Measurements from ENCODE around the gene DTWD2.
"Not testable (repeated sequence)": the region's sequence is repeated elsewhere in the genome, so short reads cannot be mapped to it uniquely, and the experiment has no call there.

Gene DTWD2

GRCh38 chr5:118956727-118957126, 31.6 kb downstream of the DTWD2 start:
- FAIRE-seq, result no peak
- no peak for DNase-seq (ENCODE audit: extremely low spot score, insufficient read length, low read depth)

GRCh38 chr5:118953652-118954005, 34.7 kb downstream of the DTWD2 start:
- DNase-seq (ENCODE audit: extremely low spot score, insufficient read length, low read depth), result no peak
- FAIRE-seq, result no peak

- DNase-seq (ENCODE audit: extremely low spot score, insufficient read length, low read depth) (no peak), FAIRE-seq (no peak)
These were observed 35.2 kb downstream of the DTWD2 start for GRCh38 chr5:118952992-118953651.

- not testable (repeated sequence) for DNase-seq (ENCODE audit: extremely low spot score, insufficient read length, low read depth); FAIRE-seq
These were observed 36.0 kb downstream of the DTWD2 start for GRCh38 chr5:118952306-118952705.

GRCh38 chr5:118950354-118950753, 38.0 kb downstream of the DTWD2 start:
- DNase-seq (ENCODE audit: extremely low spot score, insufficient read length, low read depth); FAIRE-seq: not testable (repeated sequence)

GRCh38 chr5:118946138-118946800, 42.1 kb downstream of the DTWD2 start:
- FAIRE-seq (no peak), DNase-seq (ENCODE audit: extremely low spot score, insufficient read length, low read depth) (no peak)

- no peak for DNase-seq (ENCODE audit: extremely low spot score, insufficient read length, low read depth)
- no peak for FAIRE-seq
These were observed 50.8 kb downstream of the DTWD2 start for GRCh38 chr5:118937393-118938061.

GRCh38 chr5:118933703-118934102, 54.6 kb downstream of the DTWD2 start:
- DNase-seq (ENCODE audit: extremely low spot score, insufficient read length, low read depth), result no peak
- no peak for FAIRE-seq

- DNase-seq (ENCODE audit: extremely low spot score, insufficient read length, low read depth) (no peak), FAIRE-seq (no peak)
These were observed 56.8 kb downstream of the DTWD2 start for GRCh38 chr5:118931564-118931963.

GRCh38 chr5:118924006-118924389, 64.3 kb downstream of the DTWD2 start:
- FAIRE-seq, result no peak

GRCh38 chr5:118923295-118924005, 64.9 kb downstream of the DTWD2 start:
- FAIRE-seq (no peak), DNase-seq (ENCODE audit: extremely low spot score, insufficient read length, low read depth) (no peak)

More at GRCh38 chr5:118924006-118924389, 64.3 kb downstream of the DTWD2 start:
- DNase-seq (ENCODE audit: extremely low spot score, insufficient read length, low read depth), result no peak

GRCh38 chr5:118921866-118922265, 66.5 kb downstream of the DTWD2 start:
- FAIRE-seq, result no peak
- DNase-seq (ENCODE audit: extremely low spot score, insufficient read length, low read depth), result no peak

GRCh38 chr5:118919016-118919415, 69.3 kb downstream of the DTWD2 start:
- FAIRE-seq, result no peak
- no peak for DNase-seq (ENCODE audit: extremely low spot score, insufficient read length, low read depth)

- FAIRE-seq, result no peak
These were observed 70.1 kb downstream of the DTWD2 start for GRCh38 chr5:118918232-118918631.

GRCh38 chr5:118907536-118907935, 80.8 kb downstream of the DTWD2 start:
- DNase-seq (ENCODE audit: extremely low spot score, insufficient read length, low read depth); FAIRE-seq: not testable (repeated sequence)

More at GRCh38 chr5:118918232-118918631, 70.1 kb downstream of the DTWD2 start:
- DNase-seq (ENCODE audit: extremely low spot score, insufficient read length, low read depth), result no peak

GRCh38 chr5:118906947-118907346, 81.4 kb downstream of the DTWD2 start:
- no peak for FAIRE-seq

GRCh38 chr5:118905196-118905595, 83.2 kb downstream of the DTWD2 start:
- DNase-seq (ENCODE audit: extremely low spot score, insufficient read length, low read depth), result no peak
- no peak for FAIRE-seq

More at GRCh38 chr5:118906947-118907346, 81.4 kb downstream of the DTWD2 start:
- DNase-seq (ENCODE audit: extremely low spot score, insufficient read length, low read depth), result no peak

- DNase-seq (ENCODE audit: extremely low spot score, insufficient read length, low read depth) (no peak), FAIRE-seq (no peak)
These were observed 85.5 kb downstream of the DTWD2 start for GRCh38 chr5:118902656-118903438.

- FAIRE-seq (no peak), DNase-seq (ENCODE audit: extremely low spot score, insufficient read length, low read depth) (no peak)
These were observed 93.6 kb downstream of the DTWD2 start for GRCh38 chr5:118894709-118895108.

- FAIRE-seq (no peak), DNase-seq (ENCODE audit: extremely low spot score, insufficient read length, low read depth) (no peak)
These were observed 97.1 kb downstream of the DTWD2 start for GRCh38 chr5:118891252-118891651.
